ENCODE measurements around the gene KLK2.
A peak's percentile ranks its signal among the peaks of the same experiment; 100 is the strongest.

GRCh38 chr19:50906217-50906616 is 33.0 kb downstream of the KLK2 start:
- TF ChIP-seq CTCF (IDR thresholded peaks at IDR 0.05) (peak in 2 of 4 donors; percentile 28 to 38), POLR2A (IDR thresholded peaks at IDR 0.05) (no peak)

Measured in right lobe of liver (tissue), 4 donors.